Liver (tissue), 9 donors: Measurements from ENCODE around the gene TRIM38. TPM values are rescaled to one million over a fixed set of nuclear protein-coding genes. Genes with fewer than 3 reads are reported as not detected.
"Not testable (repeated sequence)": the region's sequence is repeated elsewhere in the genome, so short reads cannot be mapped to it uniquely, and the experiment has no call there.

Experiments used
- DNase-seq: peaks from one replicate; pipeline ENCODE4 v3.0.0-alpha.2; 2017; ENCODE audit warnings: low spot score
- H3K27ac ChIP-seq, 2 donors: one replicate each; pipeline ENCODE4 v1.7.0; 2013; ENCODE audit warnings: inconsistent platforms in 2 of 2, low read length in 2 of 2, control low read depth in 1 of 2, low read depth in 1 of 2, mild to moderate bottlenecking in 1 of 2
- H3K27me3 ChIP-seq, 4 donors: one replicate each; pipeline versions ENCODE4 v1.6.1 to v1.7.0; 2013; ENCODE audit warnings: low read length in 3 of 4, inconsistent platforms in 1 of 4, mild to moderate bottlenecking in 1 of 4, moderate library complexity in 1 of 4; ENCODE audit not compliant: control insufficient read depth in 4 of 4, insufficient read depth in 4 of 4
- H3K36me3 ChIP-seq, 4 donors: one replicate each; pipeline versions ENCODE4 v1.6.1 to v1.7.0; 2013; ENCODE audit warnings: low read length in 3 of 4, mild to moderate bottlenecking in 3 of 4, low read depth in 1 of 4, moderate library complexity in 1 of 4; ENCODE audit not compliant: control insufficient read depth in 4 of 4, insufficient read depth in 3 of 4
- H3K4me1 ChIP-seq, 4 donors: one replicate each; pipeline versions ENCODE4 v1.6.1 to v1.7.0; 2013; ENCODE audit warnings: low read length in 3 of 4, mild to moderate bottlenecking in 3 of 4, moderate library complexity in 1 of 4; ENCODE audit not compliant: control insufficient read depth in 4 of 4, insufficient read depth in 4 of 4
- H3K4me3 ChIP-seq, 3 donors: one replicate each; pipeline versions ENCODE4 v1.6.1 to v1.7.0; 2013; ENCODE audit warnings: low read length in 3 of 3, control low read depth in 1 of 3, low read depth in 1 of 3, mild to moderate bottlenecking in 1 of 3
- H3K9ac ChIP-seq, 2 donors: one replicate each; pipeline ENCODE4 v1.7.0; 2013; ENCODE audit warnings: low read length in 2 of 2, mild to moderate bottlenecking in 2 of 2, moderate library complexity in 2 of 2, control low read depth in 1 of 2, low read depth in 1 of 2
- H3K9me3 ChIP-seq, 4 donors: one replicate each; pipeline versions ENCODE4 v1.6.1 to v1.7.0; 2013; ENCODE audit warnings: low read length in 3 of 4; ENCODE audit not compliant: control insufficient read depth in 4 of 4
- ATF3 ChIP-seq: IDR thresholded peaks from 2 replicates; pipeline ENCODE4 v1.6.1; 2016; ENCODE audit warnings: antibody characterized with exemption
- CTCF ChIP-seq: fragments of 150-350 bp; IDR thresholded peaks from 2 replicates; pipeline ENCODE4 v1.5.1; 2017; ENCODE audit warnings: improper control_type of control experiment, low read depth, low read length; ENCODE audit not compliant: missing input control
- EGR1 ChIP-seq, 2 donors: IDR thresholded peaks; 2 replicates each; pipeline ENCODE4 v1.6.1; 2016 to 2018; ENCODE audit warnings: antibody characterized with exemption in 2 of 2, low read depth in 2 of 2
- FOXA1 ChIP-seq: IDR thresholded peaks from 2 replicates; pipeline ENCODE4 v1.6.1; 2016; ENCODE audit warnings: antibody characterized with exemption
- FOXA2 ChIP-seq: IDR thresholded peaks from 2 replicates; pipeline ENCODE4 v1.6.1; 2016; ENCODE audit warnings: antibody characterized with exemption
- HNF4A ChIP-seq, 2 donors: conservative IDR thresholded peaks; 2 replicates each; pipeline ENCODE4 v1.6.1; 2016; ENCODE audit warnings: antibody characterized with exemption in 2 of 2, mild to moderate bottlenecking in 2 of 2
- HNF4G ChIP-seq: IDR thresholded peaks from 2 replicates; pipeline ENCODE4 v1.6.1; 2016; ENCODE audit warnings: antibody characterized with exemption
- JUND ChIP-seq, 2 donors: IDR thresholded peaks; 2 replicates each; pipeline ENCODE4 v1.6.1; 2016; ENCODE audit warnings: antibody characterized with exemption in 2 of 2
- MAX ChIP-seq: IDR thresholded peaks from 2 replicates; pipeline ENCODE4 v1.6.1; 2016; ENCODE audit warnings: antibody characterized with exemption
- NR2F2 ChIP-seq: IDR thresholded peaks from 2 replicates; pipeline ENCODE4 v1.6.1; 2016; ENCODE audit warnings: antibody characterized with exemption
- RAD21 ChIP-seq, 2 donors: IDR thresholded peaks; 2 replicates each; pipeline ENCODE4 v1.6.1; 2016; ENCODE audit warnings: antibody characterized with exemption in 2 of 2, mild to moderate bottlenecking in 2 of 2
- RXRA ChIP-seq, 2 donors: IDR thresholded peaks; 2 replicates each; pipeline ENCODE4 v1.6.1; 2017 to 2018; ENCODE audit warnings: antibody characterized with exemption in 2 of 2, mild to moderate bottlenecking in 1 of 2
- ZBTB33 ChIP-seq: IDR thresholded peaks from 2 replicates; pipeline ENCODE4 v1.6.1; 2016; ENCODE audit warnings: antibody characterized with exemption
- WGBS: extraction: QIAGEN DNeasy Blood & Tissue Kit; methylation state at CpG from one replicate; pipeline ENCODE4 v1.1.7; 2013; 5-methylcytosine and 5-hydroxymethylcytosine counted together
- polyA plus RNA-seq, 2 donors: library from polyadenylated mRNA; stranded (reverse) in 1 of 2; unstranded in 1 of 2; fragments of 200-250 nt in 1 of 2; fragments of >200 nt in 1 of 2; fragmentation: Nextera tagmentation in 1 of 2; extraction: Ambion mirVana in 1 of 2; gene quantifications; one replicate each; pipeline versions ENCODE4 v1.2.1 to v1.2.3, GENCODE V29; 2013 to 2015
- total RNA-seq, 2 donors: library from RNA; depleted of rRNA; stranded (reverse); fragments of >200 nt; gene quantifications; one replicate each; pipeline ENCODE4 v1.2.3, GENCODE V29; 2014
- donor health status: healthy.
- donor health status: healthy.
- donor health status: healthy.
- donor health status: healthy.
- donor health status: healthy.

Gene TRIM38
- total and polyA plus RNA-seq, 4 donors = 1.5 to 3.9 (median 2.9) TPM

- TF ChIP-seq ZBTB33 = no peak
- no peak for TF ChIP-seq RXRA (IDR thresholded peaks at IDR 0.05)
- no peak for TF ChIP-seq NR2F2
- no peak for TF ChIP-seq FOXA1
- TF ChIP-seq EGR1 (IDR thresholded peaks at IDR 0.05; ENCODE audit: low read depth in 2 of 2) = no peak
- TF ChIP-seq RAD21 (IDR thresholded peaks at IDR 0.05) = no peak
- no peak overlapping the region for H3K9ac ChIP-seq
- DNase-seq = no peak
- H3K36me3 ChIP-seq = no peaks in the 10 kb centered on the region
- no peaks in the 10 kb centered on the region for H3K4me1 ChIP-seq
- H3K4me3 ChIP-seq = no peak overlapping the region
- H3K9me3 ChIP-seq = no peaks in the 10 kb centered on the region
- H3K27ac ChIP-seq = no peak overlapping the region
- no peaks in the 10 kb centered on the region for H3K27me3 ChIP-seq
Observed at GRCh38 chr6:26006086-26006939, 43.7 kb downstream of the TRIM38 start.

GRCh38 chr6:26006940-26007305 is 44.3 kb downstream of the TRIM38 start:
- H3K36me3 ChIP-seq, H3K9me3 ChIP-seq, H3K27me3 ChIP-seq, H3K4me1 ChIP-seq, H3K27ac ChIP-seq, DNase-seq, H3K9ac ChIP-seq, H3K4me3 ChIP-seq: not testable (repeated sequence)
- 87% methylated on average over 1 of the region's 1 CpG for WGBS

GRCh38 chr6:26008470-26008869 is 45.9 kb downstream of the TRIM38 start:
- DNase-seq = no peak
- no peak overlapping the region for H3K27ac ChIP-seq
- H3K4me3 ChIP-seq = no peak overlapping the region
- H3K4me1 ChIP-seq = no peaks in the 10 kb centered on the region
- TF ChIP-seq FOXA2 = no peak
- TF ChIP-seq HNF4G = no peak
- TF ChIP-seq JUND (IDR thresholded peaks at IDR 0.05) = no peak
- no peak for TF ChIP-seq ATF3
- no peak for TF ChIP-seq CTCF
- TF ChIP-seq ZBTB33 = no peak
- TF ChIP-seq HNF4A (conservative IDR thresholded peaks at IDR 0.05) = no peak
- TF ChIP-seq RXRA (IDR thresholded peaks at IDR 0.05) = no peak
- TF ChIP-seq MAX = no peak
- no peak for TF ChIP-seq EGR1 (IDR thresholded peaks at IDR 0.05; ENCODE audit: low read depth in 2 of 2)
- H3K27me3 ChIP-seq = no peaks in the 10 kb centered on the region
- whole genome bisulfite sequencing = 70% methylated on average over 3 of the region's 3 CpGs
- no peaks in the 10 kb centered on the region for H3K9me3 ChIP-seq
- H3K36me3 ChIP-seq = no peaks in the 10 kb centered on the region
- no peak overlapping the region for H3K9ac ChIP-seq
